Mucosa of descending colon (tissue), 3 donors: Measurements from ENCODE around the gene MPHOSPH9. TPM values are rescaled to one million over a fixed set of nuclear protein-coding genes. Genes with fewer than 3 reads are reported as not detected.

Experiments used
- ATAC-seq: fragments of 200-7000 bp; cut with Tn5 transposase; one replicate; pipeline ENCODE4 v1.9.1; 2020; ENCODE audit warnings: mild to moderate bottlenecking, moderate library complexity
- DNase-seq, 3 donors: peaks; one replicate each; pipeline ENCODE4 v3.0.0-alpha.2; 2020
- H3K36me3 ChIP-seq: fragments of 200-600 bp; one replicate; pipeline ENCODE4 v1.8.0; 2021; ENCODE audit warnings: low read depth, mild to moderate bottlenecking
- H3K4me1 ChIP-seq: fragments of 200-600 bp; one replicate; pipeline ENCODE4 v1.8.0; 2021; ENCODE audit warnings: low read depth, mild to moderate bottlenecking
- H3K4me3 ChIP-seq: fragments of 200-600 bp; one replicate; pipeline ENCODE4 v1.8.0; 2021; ENCODE audit warnings: mild to moderate bottlenecking
- H3K9me3 ChIP-seq: fragments of 200-600 bp; one replicate; pipeline ENCODE4 v1.8.0; 2021; ENCODE audit warnings: mild to moderate bottlenecking
- CTCF ChIP-seq: fragments of 200-600 bp; IDR thresholded peaks from one replicate; pipeline ENCODE4 v1.8.0; 2022; ENCODE audit warnings: antibody characterized with exemption, mild to moderate bottlenecking
- intact Hi-C, 2 donors: fragments of 100-400 bp; cut with DNase I in 1 of 2; cut with micrococcal nuclease in 1 of 2; formaldehyde crosslinking; loops; one replicate each; pipeline versions ENCODE4 v1.11.0 to v1.11.1; 2022; cut with DNase I, micrococcal nuclease
- total RNA-seq, 3 donors: library from RNA; stranded (reverse); fragmentation: NEBNext Ultra II Directional in 2 of 3; extraction: Animal tissue kit (Norgen Biotek cat#: 25700) in 2 of 3; gene quantifications; one replicate each; pipeline versions ENCODE4 v1.2.1 to v1.2.4, GENCODE V29; 2021 to 2023
- donor health status: DM: no; HTN: no; CAD: no; lungs with moderate emphysema.
- donor health status: DM: no; HTN: no; CAD: no.
- donor health status: DM: no; HTN: yes; CAD: no.

MPHOSPH9 gene
- total RNA-seq, 3 donors from 2014 or later = 19.6 to 28.7 (median 19.8) TPM

- TF ChIP-seq CTCF = no peak
- H3K4me3 ChIP-seq = no peak overlapping the region
- H3K36me3 ChIP-seq = no peaks in the 10 kb centered on the region
- H3K4me1 ChIP-seq = peaks cover 16% of the 10 kb centered on the region
- H3K9me3 ChIP-seq = no peaks in the 10 kb centered on the region
- ATAC-seq (peak; percentile 54), DNase-seq (peak in 2 of 3 donors; percentile 57)
- intact Hi-C loops = no loop called here
Measured at GRCh38 chr12:123118497-123118896, 114.4 kb downstream of the MPHOSPH9 start.

- intact Hi-C loops = no loop called here
- TF ChIP-seq CTCF = no peak
- DNase-seq (peak in 1 of 3 donors; percentile 45), ATAC-seq (peak; percentile 39)
- Histone ChIP-seq H3K9me3 (no peaks in the 10 kb centered on the region), H3K36me3 (no peaks in the 10 kb centered on the region), H3K4me3 (no peak overlapping the region), H3K4me1 (peaks cover 6% of the 10 kb centered on the region)
Measured at GRCh38 chr12:123115409-123116121, 117.4 kb downstream of the MPHOSPH9 start.

- no peaks in the 10 kb centered on the region for H3K9me3 ChIP-seq
- H3K36me3 ChIP-seq = no peaks in the 10 kb centered on the region
- DNase-seq (no peak), ATAC-seq (no peak)
- no peak overlapping the region for H3K4me3 ChIP-seq
- no peak for TF ChIP-seq CTCF
- H3K4me1 ChIP-seq = no peaks in the 10 kb centered on the region
- intact Hi-C loops = no loop called here
Measured at GRCh38 chr12:123114304-123115083, 118.4 kb downstream of the MPHOSPH9 start.

- Histone ChIP-seq H3K4me3 (no peak overlapping the region), H3K9me3 (no peaks in the 10 kb centered on the region), H3K4me1 (no peaks in the 10 kb centered on the region), H3K36me3 (no peaks in the 10 kb centered on the region)
- intact Hi-C loops = no loop called here
- TF ChIP-seq CTCF = no peak
- DNase-seq (no peak), ATAC-seq (no peak)
Measured at GRCh38 chr12:123113026-123113425, 119.9 kb downstream of the MPHOSPH9 start.

GRCh38 chr12:123111498-123112165 lies 121.3 kb downstream of the MPHOSPH9 start:
- H3K4me3 ChIP-seq = no peak overlapping the region
- no peaks in the 10 kb centered on the region for H3K4me1 ChIP-seq
- H3K36me3 ChIP-seq = no peaks in the 10 kb centered on the region
- DNase-seq = no peak
- no peak for ATAC-seq
- TF ChIP-seq CTCF = no peak
- no peaks in the 10 kb centered on the region for H3K9me3 ChIP-seq
- intact Hi-C loops = no loop called here
